ENCODE measurements around the gene TXNDC2.
"Not testable (repeated sequence)": the region's sequence is repeated elsewhere in the genome, so short reads cannot be mapped to it uniquely, and the experiment has no call there.

The TXNDC2 gene

GRCh38 chr18:9857479-9857998 lies 28.2 kb upstream of the TXNDC2 start:
- H3K4me3 ChIP-seq (ENCODE audit: low read length); DNase-seq (ENCODE audit: low read depth, low spot score): not testable (repeated sequence)

DNA sequence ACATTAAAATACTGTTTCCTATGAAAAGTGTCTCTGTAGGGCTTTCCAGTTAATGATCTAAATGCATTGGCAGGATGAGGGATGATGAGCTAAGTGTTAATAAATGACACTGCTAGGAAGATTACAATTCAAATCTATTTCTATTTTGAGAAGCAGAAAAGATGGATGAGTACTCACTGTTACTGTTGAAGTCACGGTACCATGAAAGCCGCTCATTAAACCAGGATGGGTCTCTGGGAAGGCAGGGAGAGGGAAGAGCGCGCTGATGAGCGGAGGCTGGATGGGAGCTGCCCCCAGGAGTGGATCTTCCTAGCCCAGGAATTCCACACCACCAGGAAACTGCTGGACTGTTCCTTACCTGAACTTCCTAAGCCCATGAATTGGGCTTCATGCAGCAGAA lies 27.1 kb upstream of the TXNDC2 start:
- H3K4me3 ChIP-seq (ENCODE audit: low read length) = no peak overlapping the region
- no peak for DNase-seq (ENCODE audit: low read depth, low spot score)

DNA sequence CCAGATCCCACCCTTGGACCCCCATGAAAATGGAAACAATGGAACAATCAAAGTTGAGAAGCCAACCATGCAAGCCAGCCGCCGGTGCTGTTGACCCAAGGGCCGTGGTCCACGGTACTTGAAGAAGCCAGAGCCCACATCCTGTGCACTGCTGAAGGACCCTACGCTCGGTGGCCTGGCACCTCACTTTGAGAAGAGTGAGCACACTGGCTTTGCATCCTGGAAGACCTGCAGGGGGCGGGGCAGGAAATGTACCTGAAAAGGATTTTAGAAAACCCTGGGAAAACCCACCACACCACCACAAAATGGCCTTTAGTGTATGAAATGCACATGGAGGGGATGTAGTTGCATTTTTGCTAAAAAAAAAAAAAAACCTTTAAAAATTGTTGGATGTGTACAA lies 26.5 kb upstream of the TXNDC2 start:
- DNase-seq (ENCODE audit: low read depth, low spot score) = no peak
- no peak overlapping the region for H3K4me3 ChIP-seq (ENCODE audit: low read length)

GRCh38 chr18:9860682-9861081 lies 25.1 kb upstream of the TXNDC2 start:
- DNase-seq (ENCODE audit: low read depth, low spot score) = no peak
- H3K4me3 ChIP-seq (ENCODE audit: low read length) = no peak overlapping the region

DNA sequence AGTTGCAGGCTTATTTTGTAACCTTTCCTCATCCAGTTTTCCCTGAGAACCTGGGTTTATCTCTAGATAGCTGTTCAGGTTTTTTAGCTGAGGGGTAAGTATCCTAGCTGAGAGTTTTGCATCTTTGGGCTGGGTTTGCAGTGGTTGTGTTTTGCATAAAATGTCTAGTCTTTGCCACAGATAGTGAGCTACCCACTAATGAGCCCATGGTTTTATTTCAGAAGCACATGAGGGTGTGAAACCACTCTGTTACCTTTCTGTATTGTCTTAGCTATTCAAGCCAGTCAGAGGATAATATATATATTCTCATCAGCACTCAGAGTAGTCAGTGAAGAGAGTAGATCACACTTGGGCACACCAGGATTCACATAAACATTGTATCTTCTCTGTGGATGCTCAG lies 24.6 kb upstream of the TXNDC2 start:
- H3K4me3 ChIP-seq (ENCODE audit: low read length) = no peak overlapping the region
- DNase-seq (ENCODE audit: low read depth, low spot score) = no peak

DNA sequence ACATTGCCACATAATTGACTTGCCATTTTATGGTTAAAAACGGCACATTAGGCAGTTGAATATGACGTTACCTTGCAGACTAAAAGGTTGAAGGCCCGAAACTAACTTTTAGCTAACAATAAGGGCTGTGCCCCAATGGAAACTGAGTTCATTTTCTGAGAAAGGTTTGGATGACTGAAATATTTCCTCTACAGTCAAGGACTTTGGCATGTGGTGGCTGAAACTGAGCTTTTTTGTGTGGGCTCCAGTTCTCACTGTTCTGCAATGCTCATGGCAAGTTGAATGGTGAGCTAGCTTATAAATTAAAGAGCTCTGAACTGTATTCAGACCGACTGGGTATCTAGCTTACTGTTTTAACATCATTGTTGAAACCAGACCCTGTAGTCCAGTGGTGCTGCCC lies 23.8 kb upstream of the TXNDC2 start:
- DNase-seq (ENCODE audit: low read depth, low spot score) = no peak
- H3K4me3 ChIP-seq (ENCODE audit: low read length) = no peak overlapping the region

GRCh38 chr18:9862686-9863085 lies 23.1 kb upstream of the TXNDC2 start:
- H3K4me3 ChIP-seq (ENCODE audit: low read length) = no peak overlapping the region
- no peak for DNase-seq (ENCODE audit: low read depth, low spot score)

DNA sequence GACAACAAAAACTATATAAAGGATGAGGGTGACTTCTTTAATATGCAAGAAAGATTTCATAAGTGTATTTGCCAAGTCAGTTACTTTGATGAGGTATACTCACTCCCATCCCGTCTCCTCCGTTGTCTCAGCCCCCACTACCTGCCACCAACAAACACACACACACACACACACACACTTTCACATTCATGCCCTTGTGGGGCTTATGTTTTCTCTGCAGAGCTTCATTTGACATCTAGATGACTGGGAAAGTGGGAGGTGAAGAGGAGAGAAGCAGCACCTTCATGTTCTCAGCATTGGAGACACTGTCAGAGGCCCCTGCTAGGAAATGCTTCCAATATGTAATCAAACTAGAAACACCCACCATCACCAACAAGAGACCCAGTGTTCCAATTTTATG lies 22.5 kb upstream of the TXNDC2 start:
- no peak for DNase-seq (ENCODE audit: low read depth, low spot score)

DNA sequence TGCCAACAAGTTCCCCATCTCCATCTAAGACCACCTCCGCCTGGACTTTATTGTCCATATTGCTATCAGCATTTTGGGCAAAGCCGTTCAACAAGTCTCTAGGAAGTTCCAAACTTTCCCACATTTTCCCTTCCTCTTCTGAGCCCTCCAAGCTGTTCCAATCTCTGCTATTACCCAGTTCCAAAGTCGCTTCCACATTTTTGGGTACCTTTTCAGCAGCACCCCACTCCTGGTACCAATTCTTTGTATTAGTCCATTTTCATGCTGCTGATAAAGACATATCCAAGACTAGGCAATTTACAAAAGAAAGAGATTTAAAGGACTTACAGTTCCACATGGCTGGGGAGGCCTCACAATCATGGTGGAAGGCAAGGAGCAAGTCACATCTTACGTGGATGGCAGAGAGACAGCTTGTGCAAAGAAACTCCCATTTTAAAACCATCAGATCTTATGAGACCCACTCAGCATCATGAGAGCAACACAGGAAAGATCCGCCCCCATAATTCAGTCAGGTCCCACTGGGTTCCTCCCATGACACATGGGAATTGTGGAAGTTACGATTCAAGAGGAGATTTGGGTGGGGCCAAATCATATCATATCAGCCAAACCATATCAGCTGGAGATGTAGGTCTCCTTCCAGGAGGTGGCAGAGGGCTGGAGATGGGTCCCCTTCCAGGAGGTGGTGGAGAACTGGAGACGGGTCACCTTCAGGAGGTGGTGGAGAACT lies 19.8 kb upstream of the TXNDC2 start:
- no peak for DNase-seq (ENCODE audit: low read depth, low spot score)
- H3K4me3 ChIP-seq (ENCODE audit: low read length) = no peak overlapping the region

More for the DNA sequence above, 22.5 kb upstream of the TXNDC2 start:
- H3K4me3 ChIP-seq (ENCODE audit: low read length) = no peak overlapping the region

- no peak for DNase-seq (ENCODE audit: low read depth, low spot score)
- no peak overlapping the region for H3K4me3 ChIP-seq (ENCODE audit: low read length)
Measured at GRCh38 chr18:9866627-9867026, 19.1 kb upstream of the TXNDC2 start.

GRCh38 chr18:9867071-9867594 lies 18.6 kb upstream of the TXNDC2 start:
- no peak overlapping the region for H3K4me3 ChIP-seq (ENCODE audit: low read length)
- DNase-seq (ENCODE audit: low read depth, low spot score) = no peak

- no peak for DNase-seq (ENCODE audit: low read depth, low spot score)
- H3K4me3 ChIP-seq (ENCODE audit: low read length) = no peak overlapping the region
Measured at GRCh38 chr18:9868857-9869714, 16.7 kb upstream of the TXNDC2 start.

DNA sequence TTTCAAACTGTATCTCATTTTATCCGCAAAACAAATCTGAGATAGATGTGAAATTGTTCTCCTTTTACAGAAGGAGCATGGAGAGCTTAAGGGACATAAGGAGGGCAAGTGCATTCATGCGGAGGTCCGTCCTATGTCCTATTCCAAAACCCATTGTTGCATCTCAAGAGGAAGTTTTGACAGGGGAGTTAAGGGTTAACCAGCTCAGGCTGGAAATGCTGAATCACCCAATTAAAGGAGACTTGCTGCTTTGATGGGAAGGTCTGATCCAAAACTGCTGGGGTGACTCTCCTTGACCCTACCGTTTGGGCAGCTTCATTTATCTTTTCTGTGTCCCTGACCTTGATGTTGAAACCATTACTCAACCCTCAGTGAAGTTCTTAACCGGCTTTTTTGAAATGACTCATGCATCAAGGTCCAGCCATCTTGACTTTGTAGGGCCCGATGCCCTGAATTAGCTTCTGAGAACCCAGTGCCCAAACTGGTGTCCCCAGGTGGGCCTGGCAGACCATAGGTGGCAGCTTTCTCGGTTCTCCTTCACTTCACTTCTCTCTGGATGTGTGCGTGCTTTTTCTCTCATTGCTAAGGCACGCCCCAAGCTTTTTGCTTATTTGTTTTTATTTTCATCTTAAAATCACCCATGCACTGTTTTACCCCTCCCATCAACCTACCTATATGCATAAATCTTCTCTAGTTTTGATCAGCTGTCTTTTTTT lies 15.9 kb upstream of the TXNDC2 start:
- H3K4me3 ChIP-seq (ENCODE audit: low read length) = no peak overlapping the region
- DNase-seq (ENCODE audit: low read depth, low spot score) = no peak

DNA sequence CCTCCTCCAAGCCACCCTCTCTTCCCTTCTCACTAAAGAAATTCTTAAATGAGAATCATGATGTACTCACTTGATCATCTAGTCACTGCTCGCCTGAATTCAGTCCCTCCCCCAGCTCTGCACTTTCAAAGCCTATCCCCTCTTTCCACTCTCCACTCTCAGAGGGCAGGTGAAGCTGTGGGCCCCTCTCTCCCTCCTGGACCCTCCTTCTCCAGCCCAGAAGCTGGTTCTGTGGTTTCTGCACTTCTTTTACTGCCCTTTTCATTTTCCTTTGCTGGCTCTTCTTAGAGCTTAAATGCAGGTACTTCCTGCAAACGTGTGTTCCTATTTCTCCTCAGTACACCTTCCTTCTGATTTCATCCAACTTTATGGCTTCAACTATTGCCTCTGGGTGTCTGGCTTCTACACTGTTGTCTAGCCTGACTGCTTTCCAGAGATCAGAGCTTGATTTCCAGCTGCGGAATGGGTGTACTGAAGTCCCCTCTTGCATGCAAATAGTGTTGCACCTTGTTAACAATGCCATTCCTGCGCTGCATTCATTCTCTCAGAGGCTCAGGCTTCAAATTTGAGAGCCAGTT lies 15.3 kb upstream of the TXNDC2 start:
- DNase-seq (ENCODE audit: low read depth, low spot score) = no peak
- H3K4me3 ChIP-seq (ENCODE audit: low read length) = no peak overlapping the region

DNA sequence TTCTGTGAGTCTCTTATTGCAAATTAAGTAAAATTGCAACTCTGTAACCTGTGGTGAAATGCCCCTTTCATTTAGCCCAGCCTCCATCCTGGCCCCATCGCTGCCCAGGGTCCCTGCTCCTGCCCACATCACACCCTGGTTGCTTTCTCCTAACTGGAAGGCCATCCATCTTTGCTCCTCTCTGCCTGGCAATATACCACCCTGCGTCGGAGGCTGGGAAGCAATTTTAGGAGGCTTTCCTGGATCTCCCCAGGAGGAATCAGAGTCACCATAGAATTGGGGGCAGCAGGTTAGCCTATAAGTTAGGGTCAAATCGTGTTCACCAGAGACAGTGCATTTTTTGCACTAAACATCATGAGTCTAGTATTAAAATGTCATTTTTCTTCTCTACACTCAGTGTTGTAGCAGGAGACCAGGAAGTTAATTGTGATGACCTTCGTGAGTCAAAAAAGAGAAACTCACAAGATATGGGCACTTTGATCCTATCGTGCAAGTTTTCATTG lies 14.5 kb upstream of the TXNDC2 start:
- H3K4me3 ChIP-seq (ENCODE audit: low read length) = no peak overlapping the region
- DNase-seq (ENCODE audit: low read depth, low spot score) = no peak

DNA sequence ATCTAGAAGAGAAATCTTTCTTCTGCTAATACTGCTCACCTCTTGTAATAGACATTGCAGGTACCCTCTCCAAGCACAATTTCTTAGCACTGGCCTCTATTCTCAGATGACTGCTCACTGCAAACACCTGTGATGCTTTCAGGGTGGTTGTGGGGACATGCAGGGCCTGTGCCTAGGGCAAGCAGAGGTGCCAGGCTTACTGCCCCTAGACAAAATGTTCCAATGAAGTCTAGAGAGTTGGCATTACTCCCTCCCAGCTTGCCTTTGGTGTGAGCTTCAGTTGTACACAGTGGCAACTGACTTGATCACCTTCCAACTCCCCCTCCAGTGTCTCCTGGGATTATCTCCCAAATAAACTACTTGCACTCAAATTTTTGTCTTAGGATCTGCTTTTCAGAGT lies 12.9 kb upstream of the TXNDC2 start:
- DNase-seq (ENCODE audit: low read depth, low spot score) = no peak
- no peak overlapping the region for H3K4me3 ChIP-seq (ENCODE audit: low read length)

DNA sequence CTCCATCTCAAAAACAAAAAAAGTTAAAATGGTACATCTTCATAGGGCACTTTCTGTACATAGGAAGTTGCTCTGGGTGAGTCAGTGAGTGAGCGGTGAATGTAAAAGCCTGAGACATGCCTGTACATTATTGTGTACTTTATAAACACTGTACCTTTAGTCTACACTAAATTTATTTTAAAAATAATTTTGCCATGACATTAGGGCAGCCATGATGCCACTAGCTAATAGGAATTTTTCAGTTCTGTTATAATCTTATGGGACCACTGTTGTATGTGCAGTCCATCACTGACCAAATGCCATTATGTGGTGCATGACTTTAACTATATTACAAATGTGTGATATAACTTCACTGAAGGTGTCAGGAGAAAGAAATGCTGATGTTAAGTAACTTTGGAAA lies 11.0 kb upstream of the TXNDC2 start:
- DNase-seq (ENCODE audit: low read depth, low spot score) = no peak
- no peak overlapping the region for H3K4me3 ChIP-seq (ENCODE audit: low read length)

- no peak overlapping the region for H3K4me3 ChIP-seq (ENCODE audit: low read length)
- no peak for DNase-seq (ENCODE audit: low read depth, low spot score)
Measured at GRCh38 chr18:9876212-9876866, 9.4 kb upstream of the TXNDC2 start.

All from Jurkat, Clone E6-1 (cell line).